HG02870 (cell line): ENCODE data around the gene CHCHD6.

Source experiments
- ATAC-seq: cut with Tn5 transposase; IDR thresholded peaks from one replicate; pipeline ENCODE4 v1.9.1; 2021; ENCODE audit warnings: mild to moderate bottlenecking, moderate library complexity; ENCODE audit not compliant: unreplicated experiment

CHCHD6 gene

DNA sequence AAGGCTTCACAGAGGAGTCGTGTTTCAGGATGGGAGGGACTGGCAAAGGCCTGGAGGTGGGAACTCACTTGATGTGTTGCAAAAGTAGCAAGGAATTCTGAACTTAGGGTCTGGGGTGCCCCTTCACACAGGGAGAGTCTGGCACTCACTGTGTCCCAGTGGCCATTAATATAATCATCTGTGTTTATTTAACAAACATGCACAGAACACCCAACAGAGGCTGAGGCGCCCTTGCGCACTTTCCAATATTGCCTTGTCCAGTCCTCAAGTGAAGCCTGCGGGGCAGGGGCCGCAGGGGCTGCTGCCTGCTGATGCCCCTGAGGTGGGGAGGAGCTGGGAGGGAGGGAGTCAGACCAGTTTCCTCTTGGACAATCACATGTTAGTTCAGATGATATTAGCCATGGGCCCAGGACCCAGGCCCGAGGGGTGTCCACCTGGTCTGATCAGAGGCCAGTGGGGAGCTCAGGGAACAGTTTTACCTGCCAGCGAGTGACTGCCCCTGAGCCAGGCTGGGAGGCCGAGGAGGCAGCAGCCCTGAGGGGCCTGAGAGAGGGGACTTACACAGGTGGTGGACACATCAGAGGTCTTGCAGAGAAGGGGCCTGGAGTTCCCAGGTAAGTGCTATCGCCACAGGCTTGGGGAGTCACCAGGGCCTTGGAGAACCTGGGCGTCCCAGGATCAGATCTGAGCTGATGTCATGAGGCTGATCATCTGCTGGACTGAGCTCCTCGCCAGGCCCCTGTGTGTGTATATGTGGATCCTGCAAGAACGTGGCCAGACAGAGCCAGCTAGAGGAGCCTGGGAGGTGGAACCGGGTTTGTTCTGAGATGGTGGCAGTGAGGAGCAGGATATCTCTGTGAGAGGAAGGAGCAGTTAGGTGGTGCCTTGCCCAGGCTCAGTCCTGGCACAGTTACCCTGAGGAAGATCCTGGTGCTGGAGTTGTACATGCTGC lies 35.3 kb upstream of the CHCHD6 start:
- ATAC-seq, result no peak

DNA sequence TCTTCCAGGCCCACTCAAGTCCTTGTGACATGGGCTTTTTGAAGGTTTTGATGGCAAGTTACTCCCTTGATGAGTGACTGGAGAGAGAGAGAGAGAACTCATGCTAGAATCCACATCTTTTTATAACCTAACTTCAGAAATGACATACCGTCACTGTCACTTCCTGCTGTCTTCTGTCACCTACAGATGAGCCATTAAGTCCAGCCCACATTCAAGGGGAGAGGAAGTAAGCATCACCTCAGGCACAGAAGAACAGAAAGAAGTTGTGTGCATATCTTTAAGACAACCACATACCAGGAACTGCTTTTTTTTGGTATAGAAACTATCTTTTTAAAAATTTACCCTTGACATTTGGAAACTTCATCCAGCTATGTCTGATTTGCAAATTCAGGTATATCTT lies 32.5 kb upstream of the CHCHD6 start:
- no peak for ATAC-seq

DNA sequence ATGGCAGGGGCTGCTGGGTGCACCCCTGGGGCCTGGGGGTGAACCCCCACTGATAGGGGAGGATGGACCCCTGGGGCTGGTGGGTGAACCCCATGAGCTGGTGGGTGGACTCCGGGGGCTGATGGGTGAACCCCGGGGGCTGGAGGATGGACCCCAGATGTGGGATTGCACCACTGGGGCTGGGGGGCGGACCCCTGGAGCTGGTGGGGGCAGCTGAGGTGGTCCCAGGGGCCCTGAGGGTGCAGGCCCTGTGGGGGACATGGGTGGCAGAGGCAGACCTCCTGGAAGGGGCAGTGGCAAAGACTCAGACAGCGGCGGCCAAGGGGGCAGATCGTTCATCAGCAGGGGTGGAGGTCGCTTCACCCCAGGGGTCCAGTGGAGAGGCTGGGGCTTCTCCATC lies 31.7 kb upstream of the CHCHD6 start:
- ATAC-seq, result no peak

DNA sequence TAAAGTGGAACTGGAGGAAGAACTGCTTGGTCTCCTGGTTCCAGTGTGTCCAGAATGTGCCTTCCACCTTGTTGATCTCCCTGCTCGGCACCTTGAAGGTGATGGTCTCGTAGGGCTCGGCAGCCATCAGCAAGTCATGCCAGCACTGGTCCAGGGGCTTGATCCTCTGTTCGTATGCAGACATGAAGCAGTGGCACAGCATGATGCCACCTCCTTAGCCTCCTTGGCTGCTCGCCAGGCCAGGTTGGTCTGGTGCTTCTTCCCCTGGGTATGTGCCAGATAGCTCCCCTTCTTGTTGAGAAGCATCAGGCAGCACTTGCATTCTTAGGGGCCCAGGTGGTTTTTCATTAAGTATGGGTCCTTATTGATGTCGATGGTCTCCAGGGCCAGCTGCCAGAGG lies 31.3 kb upstream of the CHCHD6 start:
- no peak for ATAC-seq

DNA sequence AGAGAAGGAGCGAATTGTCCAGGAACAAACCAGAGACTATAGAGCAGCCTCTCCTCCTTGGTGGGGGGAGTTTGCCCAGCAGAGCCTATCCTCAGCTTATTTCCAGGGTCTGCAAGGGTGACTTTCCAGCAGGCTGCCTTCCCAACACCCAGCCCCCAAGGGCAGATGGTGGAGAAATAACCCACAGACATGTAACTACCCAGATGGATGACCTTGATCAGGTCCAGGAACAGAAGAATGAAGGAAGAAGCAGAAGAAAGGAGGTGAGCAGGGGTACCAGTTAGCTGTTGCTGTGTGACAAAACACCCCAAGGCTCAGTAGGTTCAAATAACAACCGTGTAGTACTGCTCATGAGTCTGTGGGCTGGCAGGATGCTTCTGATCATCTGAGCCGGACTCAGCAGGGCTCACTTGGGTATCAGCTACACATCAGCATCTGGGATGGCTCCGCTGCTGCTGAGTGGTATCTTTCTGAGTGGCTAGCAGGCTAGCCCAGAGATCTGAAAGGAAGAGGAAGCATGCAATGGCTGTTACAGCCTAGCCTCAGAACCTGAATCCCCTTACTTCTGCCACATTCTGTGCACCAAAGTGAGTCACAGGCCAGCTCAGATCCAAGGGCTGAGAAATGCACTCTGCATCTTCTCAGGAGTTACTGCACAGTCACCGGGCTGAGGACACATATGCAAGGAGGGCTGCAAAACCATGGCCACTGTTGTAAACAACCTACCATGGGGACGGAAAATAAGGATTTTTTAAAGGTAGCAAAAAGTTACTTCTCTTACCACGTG lies 26.9 kb upstream of the CHCHD6 start:
- no peak for ATAC-seq

DNA sequence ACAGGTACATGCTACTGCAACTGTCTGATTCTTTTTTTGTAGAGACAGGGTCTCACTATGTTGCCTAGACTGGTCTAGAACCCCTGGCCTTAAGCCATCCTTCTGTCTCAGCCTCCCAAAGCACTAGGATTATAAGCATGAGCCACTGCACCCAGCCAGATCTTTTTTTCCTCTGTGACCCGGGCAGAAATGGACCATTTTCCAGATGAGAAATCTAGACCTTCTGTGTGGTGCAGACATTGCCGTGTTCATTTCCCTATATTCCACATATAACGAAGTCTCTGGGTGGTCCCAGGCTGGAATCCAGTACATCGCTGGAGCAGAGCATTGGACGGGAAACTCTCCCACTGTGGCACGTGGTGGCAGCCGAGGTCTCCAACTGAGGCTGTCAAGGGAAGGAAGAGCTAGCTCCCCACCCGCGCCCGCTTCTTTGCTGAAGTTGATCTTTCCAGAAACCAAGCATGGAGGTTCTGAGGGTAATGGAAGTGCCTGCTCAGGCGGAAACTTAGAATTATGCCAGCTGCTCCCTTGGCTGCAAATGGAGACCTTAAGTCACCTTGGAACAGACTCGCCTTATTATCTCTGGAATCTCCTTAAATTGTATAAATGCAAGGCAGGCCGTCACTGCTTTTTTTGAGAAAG lies 26.1 kb upstream of the CHCHD6 start:
- no peak for ATAC-seq

DNA sequence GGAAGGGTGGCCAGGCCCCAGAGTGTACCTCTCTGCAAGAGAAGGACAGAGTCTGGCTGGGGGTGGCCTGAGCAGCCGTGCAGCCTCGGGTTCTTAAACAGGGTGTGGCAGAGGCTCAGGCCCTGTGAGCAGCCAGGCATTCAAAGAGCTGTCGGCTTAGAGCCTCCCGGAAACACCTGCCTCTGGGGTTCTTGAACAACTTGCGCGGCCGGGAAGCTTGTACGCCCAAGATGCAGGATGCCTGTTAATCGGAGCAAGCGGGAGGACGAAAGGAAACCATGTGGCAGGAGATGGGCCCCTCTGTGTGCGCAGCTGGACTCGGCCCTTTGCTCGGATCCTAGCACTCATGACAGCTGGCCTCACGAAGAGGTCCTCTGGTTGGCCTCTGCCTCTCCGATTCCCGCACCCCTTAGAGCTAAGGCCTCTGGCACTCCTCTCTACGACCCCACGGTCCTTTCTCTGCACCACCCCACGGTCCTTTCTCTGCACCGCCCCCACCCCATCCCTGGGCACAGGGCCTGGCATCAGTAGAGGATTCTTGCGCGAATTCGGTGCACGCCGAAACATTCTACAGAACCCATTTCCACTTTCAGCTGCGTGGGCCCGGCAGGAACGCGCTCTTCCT lies 25.2 kb upstream of the CHCHD6 start:
- ATAC-seq, result no peak

DNA sequence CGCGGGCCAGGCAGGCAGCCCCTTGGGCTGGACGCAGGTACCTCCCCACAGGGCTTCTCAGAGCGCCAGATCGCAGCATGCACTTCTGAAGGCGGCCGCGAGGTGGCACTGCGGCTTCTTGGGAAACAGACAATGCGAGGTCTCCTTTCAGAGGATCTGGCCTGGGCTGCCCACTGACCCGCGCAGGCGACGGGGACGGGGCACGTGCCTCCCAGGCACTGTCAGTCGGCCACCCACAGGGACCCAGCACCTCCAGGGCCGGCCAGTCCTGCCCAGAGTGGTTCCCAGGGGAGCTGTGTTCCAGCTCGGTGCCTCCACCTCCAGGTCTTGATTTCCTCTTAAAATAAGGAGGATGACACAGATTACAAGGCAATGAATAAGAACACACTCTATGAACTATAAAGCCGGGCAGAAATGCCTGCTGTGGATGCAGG lies 24.7 kb upstream of the CHCHD6 start:
- no peak for ATAC-seq

DNA sequence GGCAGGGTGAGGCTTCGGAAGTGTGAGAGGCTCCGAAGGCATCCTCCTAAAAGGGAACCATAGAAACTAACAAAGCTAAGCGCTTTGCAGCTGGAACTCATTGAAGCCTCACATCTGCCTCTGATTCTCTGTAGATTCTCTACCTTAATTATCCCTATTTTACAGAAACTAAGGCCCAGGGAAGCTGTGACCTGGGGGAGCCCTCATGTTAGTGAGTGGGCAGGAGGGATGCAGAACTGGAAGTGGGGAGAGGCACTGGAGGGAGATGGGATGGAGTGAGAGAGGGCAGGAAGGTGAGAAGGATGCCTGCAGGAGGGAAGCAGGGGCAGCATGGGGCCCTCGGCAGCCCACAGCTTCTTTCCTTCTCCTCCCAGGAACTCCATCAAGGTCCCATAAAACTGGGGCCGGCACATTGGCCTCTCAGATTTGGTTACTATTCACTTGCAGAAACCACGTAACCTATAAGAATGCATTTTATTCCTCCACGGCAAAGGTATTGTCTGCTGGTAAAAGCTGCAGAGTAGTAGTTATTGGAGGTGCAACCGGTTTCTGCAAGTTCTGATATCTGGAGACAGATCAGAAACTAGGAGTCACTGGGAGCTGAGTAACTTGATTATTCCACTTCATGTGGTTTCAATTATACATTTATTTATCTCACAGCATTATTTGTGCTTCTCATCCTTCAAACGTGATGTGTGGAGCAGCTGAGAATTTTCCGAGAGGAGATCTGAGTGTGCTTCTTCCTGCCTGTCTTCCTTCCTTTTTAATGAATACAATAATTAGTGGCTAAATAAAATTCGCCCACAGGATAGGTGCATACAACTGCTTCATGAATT lies 24.0 kb upstream of the CHCHD6 start:
- no peak for ATAC-seq

DNA sequence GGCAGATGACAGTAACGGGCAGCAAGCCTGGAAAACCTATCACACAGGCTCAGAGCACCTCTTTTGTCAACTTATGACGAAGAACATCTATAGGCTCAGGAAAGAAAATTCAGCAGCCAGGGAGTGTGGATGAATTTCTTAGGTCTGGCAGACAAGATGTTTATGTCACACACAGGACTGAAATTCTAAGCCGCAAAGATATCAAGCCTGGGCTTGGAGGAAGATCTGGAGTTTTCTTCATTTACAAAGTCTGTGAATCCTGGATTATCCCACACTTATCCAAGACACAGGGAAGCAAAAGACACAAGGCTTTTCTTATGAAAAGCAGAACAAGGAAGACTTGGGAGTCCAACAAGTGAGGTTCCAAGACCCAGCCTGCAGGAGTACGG lies 23.4 kb upstream of the CHCHD6 start:
- no peak for ATAC-seq

DNA sequence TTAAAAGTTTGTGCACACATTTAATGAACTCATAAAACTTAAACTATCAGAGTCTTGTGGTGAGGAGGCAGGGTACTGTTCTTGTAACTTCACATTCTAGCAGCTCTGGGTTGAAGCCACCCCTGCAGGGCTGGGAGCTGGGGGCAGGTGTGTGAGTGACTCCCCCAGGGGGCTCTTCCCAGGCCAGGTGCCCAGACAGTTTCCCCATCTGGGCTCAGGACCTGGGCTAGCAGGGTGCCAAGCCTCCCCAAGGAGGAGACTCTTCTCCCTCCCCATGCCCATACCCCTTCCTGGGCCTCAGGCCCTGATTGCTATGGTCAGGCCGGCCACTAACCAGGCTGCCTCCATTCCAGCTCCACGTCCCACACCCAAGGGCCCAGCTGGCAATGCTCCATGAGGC lies 22.0 kb upstream of the CHCHD6 start:
- ATAC-seq, result no peak

DNA sequence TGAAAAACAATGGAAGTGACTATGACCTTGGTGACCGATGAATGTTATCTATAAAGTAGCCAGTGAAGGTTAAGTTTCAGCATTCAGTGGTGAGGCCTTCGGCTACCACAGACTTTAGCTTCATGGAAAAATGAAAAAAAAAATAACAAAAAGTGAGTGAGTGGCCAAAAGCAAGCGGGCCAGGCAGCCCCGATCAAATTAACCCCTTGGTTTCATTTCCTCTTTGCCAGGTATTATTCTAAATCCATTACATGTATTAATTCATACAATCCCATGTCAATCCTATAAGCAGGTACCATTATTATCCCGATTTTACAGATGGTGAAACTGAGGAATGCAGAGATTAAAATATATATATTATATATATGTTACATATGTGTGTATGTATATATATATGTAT lies 21.0 kb upstream of the CHCHD6 start:
- no peak for ATAC-seq

DNA sequence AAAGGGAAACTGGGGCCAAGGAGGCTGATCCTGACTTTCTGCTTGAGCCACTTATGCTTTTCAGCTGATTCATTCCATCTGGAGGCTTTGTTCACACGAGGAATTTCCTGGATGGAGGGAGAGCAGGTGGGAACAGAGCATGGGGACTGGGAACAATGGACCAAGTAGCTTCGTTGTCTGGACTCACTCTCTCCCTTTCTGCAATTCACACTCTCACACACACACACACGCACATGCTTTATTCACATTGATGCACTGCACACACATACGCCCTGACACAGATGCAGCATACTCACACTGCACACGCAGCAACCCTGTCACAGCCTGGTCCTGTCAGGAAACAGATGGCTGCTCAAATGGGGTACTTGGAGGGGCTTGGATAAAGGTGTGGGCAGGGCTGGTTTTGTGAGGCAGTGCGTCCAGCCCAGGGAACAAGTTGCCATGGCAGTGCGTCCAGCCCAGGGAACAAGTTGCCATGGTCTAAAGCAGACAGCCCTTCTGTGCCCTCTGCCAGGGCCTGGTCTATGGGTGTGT lies 19.8 kb upstream of the CHCHD6 start:
- no peak for ATAC-seq

DNA sequence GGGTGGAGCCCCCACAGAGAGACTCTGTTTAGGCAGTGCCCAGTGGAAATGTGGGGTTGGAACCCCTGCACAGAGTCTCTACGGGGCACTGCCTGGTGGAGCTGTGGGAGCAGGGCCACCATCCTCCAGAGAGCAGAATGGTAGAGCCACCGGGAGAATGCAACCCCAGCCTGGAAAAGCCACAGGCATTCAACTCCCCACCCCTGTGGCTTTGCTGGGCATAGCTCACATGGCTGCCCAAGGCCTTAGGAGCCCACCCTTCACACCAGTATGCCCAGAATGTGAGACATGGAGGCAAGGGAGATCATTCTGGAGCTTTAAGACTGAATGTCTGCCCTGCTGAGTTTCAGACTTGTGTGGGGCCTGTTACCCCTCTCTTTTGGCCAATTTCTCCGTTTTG lies 19.0 kb upstream of the CHCHD6 start:
- ATAC-seq, result no peak

DNA sequence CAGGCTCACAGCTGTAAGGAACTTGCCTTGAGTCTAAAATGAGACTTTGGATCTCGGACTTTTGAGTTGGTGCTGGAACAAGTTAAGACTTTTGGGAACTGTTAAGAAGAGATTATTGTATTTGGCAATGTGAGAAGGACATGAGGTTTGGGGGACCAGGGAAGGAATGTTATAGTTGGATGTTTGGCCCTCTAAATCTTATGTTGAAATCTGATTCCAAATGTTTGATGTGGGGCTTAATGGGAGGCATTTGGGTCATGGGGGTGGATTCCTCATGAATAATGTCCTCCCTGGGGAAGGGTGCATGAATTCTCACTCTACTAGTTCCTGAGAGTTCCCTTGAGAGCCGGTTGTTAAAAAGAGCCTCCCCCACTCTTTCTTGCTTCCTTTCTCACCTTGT lies 18.5 kb upstream of the CHCHD6 start:
- ATAC-seq, result no peak

DNA sequence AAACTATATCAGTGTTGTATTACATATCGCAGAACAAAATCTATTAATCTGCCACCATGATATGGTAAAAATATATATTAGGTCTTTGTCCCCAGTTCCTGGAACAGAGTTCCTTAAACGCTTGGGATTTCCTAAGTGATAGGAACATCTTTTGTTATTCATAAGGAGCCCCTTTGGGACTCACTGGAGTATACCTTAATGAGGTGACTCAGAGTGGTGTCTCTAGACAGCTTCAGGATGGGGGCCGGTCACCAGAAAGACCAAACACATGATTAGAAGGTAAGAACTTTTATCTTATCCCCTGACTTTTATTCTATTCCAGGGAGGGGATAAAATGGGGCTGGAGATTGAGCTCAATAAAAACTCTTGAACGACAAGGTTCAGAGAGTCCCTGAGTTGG lies 12.3 kb upstream of the CHCHD6 start:
- no peak for ATAC-seq

DNA sequence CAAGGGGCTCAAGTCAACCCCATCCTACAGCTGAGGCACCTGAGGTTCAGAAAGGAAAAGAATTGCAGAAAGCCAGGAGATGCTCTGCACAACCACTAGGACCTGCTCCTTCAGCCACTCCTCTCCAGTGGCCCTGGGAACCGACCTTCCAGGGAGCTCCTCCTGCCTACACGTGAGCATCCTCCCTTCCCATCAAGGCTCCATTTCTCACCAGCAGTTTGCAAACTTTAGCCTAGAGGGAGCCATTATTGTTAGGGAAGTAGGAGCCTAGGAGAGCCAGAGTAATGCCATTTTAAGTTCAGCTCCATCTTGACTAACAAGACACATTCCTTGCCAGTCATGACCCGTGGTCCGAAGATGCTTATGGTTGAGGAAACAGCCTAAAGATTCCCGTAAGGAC lies 11.2 kb upstream of the CHCHD6 start:
- ATAC-seq, result no peak

DNA sequence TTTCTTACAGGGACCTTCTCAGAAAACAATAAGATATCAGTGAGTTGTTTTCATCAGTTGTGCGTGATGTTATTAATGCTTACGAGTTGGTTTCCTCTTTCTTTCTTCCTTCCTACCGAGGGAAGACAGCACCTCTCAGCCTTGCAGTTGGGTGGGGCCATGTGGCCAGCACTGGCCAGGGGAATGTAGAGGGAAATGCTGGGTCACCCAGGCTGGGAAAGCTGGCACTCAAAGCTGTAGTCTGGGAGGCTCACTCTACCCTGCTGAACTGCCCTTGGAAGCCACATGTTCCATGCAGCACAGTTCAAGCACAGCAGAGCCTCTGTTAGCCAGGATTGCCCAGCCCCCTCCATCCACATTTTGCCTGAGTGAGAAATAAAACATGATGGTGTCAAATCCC lies 10.1 kb upstream of the CHCHD6 start:
- ATAC-seq, result no peak

DNA sequence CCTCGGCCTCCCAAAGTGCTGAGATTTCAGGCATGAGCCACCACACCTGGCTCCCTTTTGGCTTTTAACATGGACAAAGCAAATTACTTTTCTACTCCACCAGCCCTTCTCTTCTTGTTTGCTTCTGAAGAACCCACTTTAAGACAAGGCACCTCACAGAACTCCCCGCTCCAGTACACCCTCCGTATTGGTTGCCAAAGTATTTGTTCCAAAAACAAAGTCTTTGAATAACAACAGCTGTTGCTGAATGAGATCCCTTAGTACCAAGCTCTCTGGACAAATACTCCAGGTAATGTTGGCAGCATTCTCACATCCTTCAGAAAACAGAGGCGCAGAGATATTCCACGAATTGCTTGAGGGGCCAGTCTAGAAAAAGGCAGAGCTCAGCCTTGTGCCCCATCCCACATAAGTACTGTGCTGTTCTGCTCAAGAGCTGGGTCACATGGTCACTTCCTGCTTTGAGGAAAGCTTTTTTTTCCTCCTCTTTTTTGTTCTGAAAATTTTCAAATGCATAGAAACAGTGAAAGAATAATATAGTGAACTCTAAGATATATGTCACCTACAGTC lies 7.3 kb upstream of the CHCHD6 start:
- no peak for ATAC-seq

DNA sequence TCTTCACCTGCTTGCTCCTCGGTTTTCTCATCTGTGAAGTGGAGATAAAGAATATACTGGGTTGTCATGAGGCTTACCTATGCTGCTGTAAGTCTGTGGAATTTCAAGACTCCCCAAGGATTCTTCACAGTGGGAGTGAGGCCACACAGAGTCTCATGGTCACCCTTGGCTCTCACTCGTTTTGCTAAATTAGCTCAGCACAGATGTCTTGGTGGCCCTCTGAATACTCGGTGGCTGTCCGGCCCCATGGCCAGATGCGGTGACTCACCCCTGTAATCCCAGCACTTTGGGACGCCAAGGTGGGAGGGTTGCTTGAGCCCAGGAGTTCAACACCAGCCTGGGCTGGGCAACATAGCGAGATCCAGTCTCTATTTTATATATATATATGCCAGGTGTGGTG lies 5.0 kb upstream of the CHCHD6 start:
- ATAC-seq, result no peak
